CD8-positive, alpha-beta memory T cell (primary cell): Measurements from ENCODE around the gene TAF13. TPM values are rescaled to one million over a fixed set of nuclear protein-coding genes. Genes with fewer than 3 reads are reported as not detected.
A peak's percentile ranks its signal among the peaks of the same experiment; 100 is the strongest.

ENCODE experiments used
- CTCF ChIA-PET: fragments of 350-600 bp; sonication (Branson Sonifier 250); formaldehyde crosslinking; loops from one replicate; lab custom pipeline; 2021; ENCODE audit warnings: antibody characterized with exemption; lab: Charles Lee
- POLR2A ChIA-PET: fragments of 350-600 bp; sonication (Branson Sonifier 250); formaldehyde crosslinking; loops from one replicate; lab custom pipeline; 2021; ENCODE audit warnings: antibody characterized with exemption; lab: Charles Lee
- DNase-seq, 5 donors: peaks; one replicate each; pipeline versions ENCODE4 v3.0.0 to v3.0.0-alpha.2; 2020 to 2022; ENCODE audit warnings: mixed read lengths in 1 of 5
- H3K27ac ChIP-seq: one replicate; pipeline ENCODE4 v1.7.0; 2013; ENCODE audit warnings: low read depth, mild to moderate bottlenecking, low read length, moderate library complexity
- H3K27me3 ChIP-seq: 2 replicates; pipeline ENCODE4 v1.7.0; 2013; ENCODE audit warnings: low read length, mild to moderate bottlenecking; ENCODE audit not compliant: insufficient read depth, poor library complexity, severe bottlenecking
- H3K36me3 ChIP-seq: 2 replicates; pipeline ENCODE4 v1.7.0; 2013; ENCODE audit warnings: mild to moderate bottlenecking, low read length, moderate library complexity; ENCODE audit not compliant: insufficient read depth
- H3K4me1 ChIP-seq: 2 replicates; pipeline ENCODE4 v1.7.0; 2013; ENCODE audit warnings: mild to moderate bottlenecking, low read length, moderate library complexity; ENCODE audit not compliant: insufficient read depth
- H3K4me3 ChIP-seq: 2 replicates; pipeline ENCODE4 v1.7.0; 2013; ENCODE audit warnings: mild to moderate bottlenecking, low read length
- H3K9me3 ChIP-seq: 2 replicates; pipeline ENCODE4 v1.7.0; 2013; ENCODE audit warnings: mild to moderate bottlenecking, low read length
- H3K27ac Mint-ChIP-seq, 8 donors: one replicate each; pipeline ENCODE4 v1.8.0; 2020 to 2021; ENCODE audit warnings: mixed read lengths in 8 of 8, mild to moderate bottlenecking in 6 of 8, inconsistent platforms in 3 of 8, moderate library complexity in 3 of 8
- H3K27me3 Mint-ChIP-seq, 2 donors: one replicate each; pipeline ENCODE4 v1.8.0; 2020 to 2021; ENCODE audit warnings: mixed read lengths in 2 of 2, mild to moderate bottlenecking in 1 of 2, moderate library complexity in 1 of 2
- H3K36me3 Mint-ChIP-seq, 3 donors: one replicate each; pipeline ENCODE4 v1.8.0; 2020 to 2021; ENCODE audit warnings: mixed read lengths in 3 of 3, inconsistent platforms in 1 of 3, mild to moderate bottlenecking in 1 of 3
- H3K4me1 Mint-ChIP-seq, 3 donors: one replicate each; pipeline ENCODE4 v1.8.0; 2020 to 2021; ENCODE audit warnings: mixed read lengths in 3 of 3, inconsistent platforms in 1 of 3, mild to moderate bottlenecking in 1 of 3
- H3K4me3 Mint-ChIP-seq, 7 donors: one replicate each; pipeline ENCODE4 v1.8.0; 2020 to 2021; ENCODE audit warnings: mixed read lengths in 7 of 7, mild to moderate bottlenecking in 6 of 7, moderate library complexity in 4 of 7, inconsistent platforms in 2 of 7
- H3K9me3 Mint-ChIP-seq, 5 donors: one replicate each; pipeline ENCODE4 v1.8.0; 2020 to 2022; ENCODE audit warnings: mixed read lengths in 5 of 5, mild to moderate bottlenecking in 3 of 5, moderate library complexity in 2 of 5, inconsistent platforms in 1 of 5
- polyA plus RNA-seq: library from polyadenylated mRNA; unstranded; fragments of 300-500 nt; fragmentation: Illumina TruSeq; gene quantifications from one replicate; pipeline ENCODE4 v1.2.3, GENCODE V29; 2021
- total RNA-seq, 2 experiments: library from RNA; stranded (reverse); gene quantifications; one replicate each; pipeline ENCODE4 v1.2.3, GENCODE V29; 2021

Gene TAF13, protein sequence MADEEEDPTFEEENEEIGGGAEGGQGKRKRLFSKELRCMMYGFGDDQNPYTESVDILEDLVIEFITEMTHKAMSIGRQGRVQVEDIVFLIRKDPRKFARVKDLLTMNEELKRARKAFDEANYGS
- total RNA-seq: 10 to 100 TPM; 37.5 to 40.9 TPM
- polyA plus RNA-seq: 2.3 TPM

GRCh38 chr1:109075531-109076490 lies at the start of gene TAF13:
TSS of gene TAF13 (minus strand) at chr1:109076003. CDS start at chr1:109075947, 56 bp downstream.
- Mint-ChIP-seq H3K36me3 (peaks cover 4 to 26% (median 6%) of the 10 kb centered on the region in 3 donors), H3K4me3 (peak within 1 kb of the TSS; percentile 92 to 100 (median 99)), H3K4me1 (peaks cover 22 to 31% (median 23%) of the 10 kb centered on the region in 3 donors), H3K9me3 (no peaks in the 10 kb centered on the region), H3K27me3 (no peaks in the 10 kb centered on the region), H3K27ac (peak within 1 kb of the TSS; percentile 97 to 100 (median 99))
- H3K4me3 ChIP-seq: peak within 1 kb of the TSS; percentile 90
- no peaks in the 10 kb centered on the region for H3K36me3 ChIP-seq
- ChIA-PET POLR2A (interaction anchor here (0.5 to 2.0 kb wide), 10 partner anchors 8 to 383 kb away, joined by 3 to 21 read pairs (median 5); partner anchors contain the start of genes PRPF38B, TMEM167B and WDR47), CTCF (interaction anchor here (0.6 to 3.2 kb wide), 11 partner anchors 9 to 279 kb away, joined by 3 to 27 read pairs (median 4); partner anchors contain the start of genes ELAPOR1, TMEM167B and WDR47)
- H3K9me3 ChIP-seq: no peaks in the 10 kb centered on the region
- H3K27me3 ChIP-seq: no peaks in the 10 kb centered on the region
- peak; percentile 81 to 92 (median 84) for DNase-seq
- peak within 1 kb of the TSS; percentile 87 for H3K27ac ChIP-seq
- H3K4me1 ChIP-seq: peaks cover 15% of the 10 kb centered on the region

GRCh38 chr1:109120356-109120755 lies 44.6 kb upstream of the TAF13 start:
- H3K4me1 Mint-ChIP-seq: no peaks in the 10 kb centered on the region
- POLR2A ChIA-PET: no interaction called here

GRCh38 chr1:109118089-109118488 lies 42.3 kb upstream of the TAF13 start:
- H3K4me1 Mint-ChIP-seq: peaks cover 12 to 20% (median 18%) of the 10 kb centered on the region in 3 donors
- peaks cover 0 to 5% of the 10 kb centered on the region in 2 donors for H3K27me3 Mint-ChIP-seq
- H3K27me3 ChIP-seq: no peaks in the 10 kb centered on the region
- DNase-seq: no peak
- peaks cover 0 to 2% (median 0%) of the 10 kb centered on the region in 5 donors for H3K9me3 Mint-ChIP-seq
- CTCF ChIA-PET: no interaction called here
- peaks cover 17% of the 10 kb centered on the region for H3K4me1 ChIP-seq
- no peak overlapping the region for H3K4me3 ChIP-seq
- no peak overlapping the region for H3K27ac ChIP-seq
- H3K36me3 Mint-ChIP-seq: peaks cover 0 to 4% (median 0%) of the 10 kb centered on the region in 3 donors
- H3K27ac Mint-ChIP-seq: no peak overlapping the region
- no peaks in the 10 kb centered on the region for H3K36me3 ChIP-seq
- no peaks in the 10 kb centered on the region for H3K9me3 ChIP-seq
- no peak overlapping the region for H3K4me3 Mint-ChIP-seq
- POLR2A ChIA-PET: no interaction called here

More at GRCh38 chr1:109120356-109120755, 44.6 kb upstream of the TAF13 start:
- CTCF ChIA-PET: interaction anchor here (2.9 kb wide), 1 partner anchor 8 kb away, joined by 13 read pairs; a partner anchor contains a TSS
- no peak overlapping the region for H3K4me3 ChIP-seq
- H3K4me3 Mint-ChIP-seq: no peak overlapping the region
- no peaks in the 10 kb centered on the region for H3K4me1 ChIP-seq
- H3K27ac Mint-ChIP-seq: no peak overlapping the region
- no peak overlapping the region for H3K27ac ChIP-seq
- no peaks in the 10 kb centered on the region for H3K9me3 ChIP-seq
- DNase-seq: no peak
- H3K27me3 Mint-ChIP-seq: no peaks in the 10 kb centered on the region
- H3K27me3 ChIP-seq: no peaks in the 10 kb centered on the region
- no peaks in the 10 kb centered on the region for H3K9me3 Mint-ChIP-seq
- H3K36me3 Mint-ChIP-seq: peaks cover 0 to 2% (median 0%) of the 10 kb centered on the region in 3 donors
- no peaks in the 10 kb centered on the region for H3K36me3 ChIP-seq

DNA sequence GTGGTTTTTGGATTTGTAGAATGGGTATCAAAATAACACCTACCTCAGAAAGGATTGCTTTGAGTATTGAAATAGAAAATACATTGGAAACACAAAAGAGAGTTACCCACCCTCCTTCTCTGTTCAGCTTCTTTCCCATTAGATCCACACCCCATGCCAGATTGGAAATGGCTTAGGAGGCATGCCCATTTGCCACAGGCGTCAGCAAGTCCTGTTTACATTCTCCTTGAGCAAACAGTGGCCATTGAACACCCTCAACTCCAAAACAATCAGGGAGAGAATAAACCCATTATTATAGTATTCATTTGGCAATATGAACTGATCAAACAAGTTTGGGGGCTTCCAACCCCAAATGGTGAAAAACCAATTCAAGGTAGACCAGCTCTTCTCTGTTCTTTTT lies 40.5 kb upstream of the TAF13 start:
- H3K4me1 ChIP-seq: peaks cover 27% of the 10 kb centered on the region
- H3K27me3 Mint-ChIP-seq: peaks cover 3 to 12% of the 10 kb centered on the region in 2 donors
- H3K4me1 Mint-ChIP-seq: peaks cover 22 to 30% (median 29%) of the 10 kb centered on the region in 3 donors
- H3K36me3 Mint-ChIP-seq: peaks cover 0 to 4% (median 3%) of the 10 kb centered on the region in 3 donors
- H3K9me3 Mint-ChIP-seq: peaks cover 0 to 3% (median 0%) of the 10 kb centered on the region in 5 donors
- ChIA-PET CTCF (interaction anchor here (0.6 to 7.7 kb wide), 2 partner anchors 14 to 916 kb away, joined by 3 to 145 read pairs; partner anchors contain the start of gene SLC25A24), POLR2A (interaction anchor here (0.6 kb wide), 1 partner anchor 145 kb away, joined by 3 read pairs; no protein-coding TSS in a partner anchor)
- no peak for DNase-seq
- H3K9me3 ChIP-seq: no peaks in the 10 kb centered on the region
- H3K4me3 Mint-ChIP-seq: peak overlapping the region in 1 of 7 donors; percentile 49
- no peak overlapping the region for H3K27ac ChIP-seq
- no peak overlapping the region for H3K4me3 ChIP-seq
- H3K27me3 ChIP-seq: no peaks in the 10 kb centered on the region
- no peaks in the 10 kb centered on the region for H3K36me3 ChIP-seq
- no peak overlapping the region for H3K27ac Mint-ChIP-seq

GRCh38 chr1:109115685-109116084 lies 39.9 kb upstream of the TAF13 start:
- H3K9me3 Mint-ChIP-seq: peaks cover 0 to 3% (median 0%) of the 10 kb centered on the region in 5 donors
- peaks cover 0 to 4% (median 3%) of the 10 kb centered on the region in 3 donors for H3K36me3 Mint-ChIP-seq
- ChIA-PET POLR2A (no interaction called here), CTCF (interaction anchor here (7.7 kb wide), 1 partner anchor 14 kb away, joined by 145 read pairs; no protein-coding TSS in a partner anchor)
- DNase-seq: no peak
- Histone ChIP-seq H3K27ac (no peak overlapping the region), H3K27me3 (no peaks in the 10 kb centered on the region), H3K36me3 (no peaks in the 10 kb centered on the region), H3K4me1 (peaks cover 27% of the 10 kb centered on the region), H3K9me3 (no peaks in the 10 kb centered on the region), H3K4me3 (no peak overlapping the region)
- peak overlapping the region in 1 of 7 donors; percentile 49 for H3K4me3 Mint-ChIP-seq
- H3K4me1 Mint-ChIP-seq: peaks cover 22 to 30% (median 29%) of the 10 kb centered on the region in 3 donors
- H3K27ac Mint-ChIP-seq: peak overlapping the region in 2 of 8 donors; percentile 25 to 67
- peaks cover 3 to 12% of the 10 kb centered on the region in 2 donors for H3K27me3 Mint-ChIP-seq

GRCh38 chr1:109114342-109114674 lies 38.5 kb upstream of the TAF13 start:
- Histone ChIP-seq H3K9me3 (no peaks in the 10 kb centered on the region), H3K36me3 (no peaks in the 10 kb centered on the region), H3K4me3 (peak overlapping the region; percentile 73), H3K4me1 (peaks cover 27% of the 10 kb centered on the region), H3K27ac (peak overlapping the region; percentile 49), H3K27me3 (no peaks in the 10 kb centered on the region)
- Mint-ChIP-seq H3K4me1 (peaks cover 22 to 30% (median 29%) of the 10 kb centered on the region in 3 donors), H3K27ac (peak overlapping the region; percentile 11 to 96 (median 86)), H3K36me3 (peaks cover 0 to 4% (median 3%) of the 10 kb centered on the region in 3 donors), H3K9me3 (peaks cover 0 to 3% (median 0%) of the 10 kb centered on the region in 5 donors), H3K4me3 (peak overlapping the region; percentile 87 to 94 (median 89)), H3K27me3 (peaks cover 3 to 13% of the 10 kb centered on the region in 2 donors)
- ChIA-PET POLR2A (interaction anchor here (1.3 to 4.0 kb wide), 2 partner anchors 14 to 422 kb away, joined by 4 to 39 read pairs; partner anchors contain the start of gene PRPF38B), CTCF (interaction anchor here (1.8 to 7.7 kb wide), 3 partner anchors 12 to 39 kb away, joined by 6 to 145 read pairs (median 7); partner anchors contain the start of gene TAF13)
- no peak for DNase-seq

DNA sequence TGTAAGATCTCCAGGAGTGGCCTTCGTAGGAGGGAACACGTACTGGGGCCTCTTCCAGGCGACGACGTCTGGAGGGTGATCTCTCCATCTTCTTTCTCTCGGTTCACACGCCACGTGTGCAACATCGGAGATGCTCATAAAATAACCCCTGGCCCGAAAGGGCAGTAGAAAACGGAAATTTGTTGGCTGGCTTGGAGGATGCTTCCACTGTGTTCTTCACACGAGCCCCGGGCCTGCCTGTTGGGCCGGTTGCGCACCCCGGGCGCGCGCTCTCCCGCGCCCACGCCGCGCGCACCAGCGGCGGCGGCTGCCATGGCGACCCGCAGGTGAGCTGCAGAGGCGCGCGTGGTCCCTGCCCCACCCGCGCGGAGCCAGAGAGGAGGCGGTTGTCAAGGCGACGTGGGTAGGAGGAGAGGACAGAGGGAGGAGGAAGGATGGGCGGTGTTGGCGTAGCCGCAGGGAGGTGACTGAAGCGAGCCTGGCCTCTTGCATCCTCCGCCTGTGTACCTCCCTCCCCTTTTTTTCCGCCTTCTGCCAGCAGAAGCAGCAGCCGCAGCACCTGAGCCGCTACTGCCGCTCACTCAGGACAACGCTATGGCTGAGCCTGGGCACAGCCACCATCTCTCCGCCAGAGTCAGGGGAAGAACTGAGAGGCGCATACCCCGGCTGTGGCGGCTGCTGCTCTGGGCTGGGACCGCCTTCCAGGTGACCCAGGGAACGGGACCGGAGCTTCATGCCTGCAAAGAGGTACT lies 38.0 kb upstream of the TAF13 start, which contains the start of gene ELAPOR1:
Gene ELAPOR1 (plus strand): TSS at position 526 of the 752 bp plus-strand sequence. CDS start 69 bp downstream, at position 595.
- Histone ChIP-seq H3K9me3 (no peaks in the 10 kb centered on the region), H3K27ac (peak within 1 kb of the TSS; percentile 49), H3K4me3 (peak within 1 kb of the TSS; percentile 73), H3K36me3 (no peaks in the 10 kb centered on the region), H3K27me3 (no peaks in the 10 kb centered on the region), H3K4me1 (peaks cover 27% of the 10 kb centered on the region)
- Mint-ChIP-seq H3K4me3 (peak within 1 kb of the TSS; percentile 87 to 94 (median 89)), H3K36me3 (peaks cover 0 to 4% (median 3%) of the 10 kb centered on the region in 3 donors), H3K4me1 (peaks cover 22 to 30% (median 29%) of the 10 kb centered on the region in 3 donors), H3K27me3 (peaks cover 3 to 13% of the 10 kb centered on the region in 2 donors), H3K27ac (peak within 1 kb of the TSS; percentile 67 to 99 (median 96)), H3K9me3 (peaks cover 0 to 3% (median 0%) of the 10 kb centered on the region in 5 donors)
- DNase-seq: peak; percentile 82 to 95 (median 91)
- POLR2A ChIA-PET: interaction anchor here (1.3 to 4.0 kb wide), 2 partner anchors 13 to 421 kb away, joined by 4 to 39 read pairs; partner anchors contain the start of gene PRPF38B
- CTCF ChIA-PET: interaction anchor here (0.8 to 7.7 kb wide), 10 partner anchors 12 to 151 kb away, joined by 3 to 145 read pairs (median 6); partner anchors contain the start of genes CLCC1, TAF13 and TMEM167B
